Measurements from ENCODE around the gene FCN1.

GRCh38 chr9:134936346-134937163, 18.8 kb upstream of the FCN1 start:
- TF ChIP-seq ZFP3 (CRISPR knock-in tag; IDR thresholded peaks at IDR 0.05) (no peak), BACH2 (CRISPR knock-in tag; IDR thresholded peaks at IDR 0.05; ENCODE audit: borderline replicate concordance) (no peak)

Measured in SK-N-SH treated with all-trans-retinoic acid at 6 μM for 48 hours (cell line).